Panc1 (cell line): ENCODE results near the gene ATIC. TPM values are rescaled to one million over a fixed set of nuclear protein-coding genes. Genes with fewer than 3 reads are reported as not detected.

Source experiments
- ATAC-seq: fragments of 200-7000 bp; cut with Tn5 transposase; 2 replicates; pipeline ENCODE4 v1.9.1; 2020; ENCODE audit warnings: mild to moderate bottlenecking, moderate library complexity
- BruUV-seq: library from RNA; stranded (reverse); fragments of 400-500 nt; replicated peaks from 2 replicates; lab custom pipeline; 2021; lab: Mats Ljungman, UMichigan
- CTCF ChIA-PET: fragments of 300-600 bp; sonication (Branson Sonifier 250); formaldehyde crosslinking; loops from one replicate; lab custom pipeline; 2022; ENCODE audit warnings: antibody characterized with exemption; lab: Charles Lee
- POLR2A ChIA-PET: fragments of 300-600 bp; sonication (Branson Sonifier 250); formaldehyde crosslinking; loops from one replicate; lab custom pipeline; 2022; ENCODE audit warnings: antibody characterized with exemption; lab: Charles Lee
- DNase-seq: peaks from one replicate; pipeline ENCODE4 v3.0.0-alpha.2; 2010; ENCODE audit warnings: low read depth, low spot score
- H3K27ac ChIP-seq: 2 replicates; pipeline ENCODE4 v1.5.1; 2011; ENCODE audit warnings: mild to moderate bottlenecking, low read length, inconsistent platforms
- H3K27me3 ChIP-seq: fragments of 200-500 bp; sonication (Bioruptor generic); 2 replicates; pipeline ENCODE4 v1.6.0; 2014; ENCODE audit warnings: low read length, inconsistent platforms; ENCODE audit not compliant: control insufficient read depth, insufficient read depth
- H3K36me3 ChIP-seq: fragments of 200-500 bp; sonication (Bioruptor generic); 2 replicates; pipeline ENCODE4 v1.5.1; 2014; ENCODE audit warnings: inconsistent platforms, mild to moderate bottlenecking, low read length, moderate library complexity; ENCODE audit not compliant: control insufficient read depth, insufficient read depth
- H3K4me1 ChIP-seq: 2 replicates; pipeline ENCODE4 v1.5.1; 2011; ENCODE audit warnings: inconsistent platforms, mild to moderate bottlenecking, low read length, moderate library complexity; ENCODE audit not compliant: control insufficient read depth, insufficient read depth
- H3K4me3 ChIP-seq, 2 experiments: 2 replicates each; pipeline ENCODE4 v1.5.1; 2011 to 2012; ENCODE audit warnings: low read depth in 2 of 2, low read length in 2 of 2, mild to moderate bottlenecking in 2 of 2, inconsistent platforms in 1 of 2, moderate library complexity in 1 of 2
- H3K9me3 ChIP-seq: fragments of 200-500 bp; sonication (Bioruptor generic); 2 replicates; pipeline ENCODE4 v1.5.1; 2014; ENCODE audit warnings: low read depth, mild to moderate bottlenecking, inconsistent platforms, low read length, moderate library complexity; ENCODE audit not compliant: control insufficient read depth, insufficient read depth
- POLR2AphosphoS5 ChIP-seq: IDR thresholded peaks from 2 replicates; pipeline ENCODE4 v1.6.1; 2012; ENCODE audit warnings: mild to moderate bottlenecking, low read depth, low read length, moderate library complexity
- SIN3A ChIP-seq: IDR thresholded peaks from 2 replicates; pipeline ENCODE4 v1.6.1; 2012; ENCODE audit warnings: low read depth, mild to moderate bottlenecking, low read length, moderate library complexity, borderline replicate concordance; ENCODE audit not compliant: insufficient read depth
- TCF7L2 ChIP-seq: IDR thresholded peaks from 2 replicates; pipeline ENCODE4 v1.6.1; 2011; ENCODE audit warnings: mild to moderate bottlenecking, low read depth, low read length, inconsistent platforms
- in situ Hi-C: cut with HindIII; loops from 2 replicates; pipeline ENCODE4 v1.10.0; 2016; ENCODE audit warnings: low sequenced_read_pairs, low pct_unique_long_range_greater_than_20kb
- intact Hi-C: fragments of 100-400 bp; cut with micrococcal nuclease; formaldehyde crosslinking; loops from one replicate; pipeline ENCODE4 v1.10.0; 2022; ENCODE audit not compliant: unreplicated experiment
- total RNA-seq: library from RNA; stranded (reverse); gene quantifications from one replicate; pipeline ENCODE4 v1.2.1, GENCODE V29; 2021; ENCODE audit not compliant: unreplicated experiment
- TF ChIP-seq, protein P1 (sequence below), 2 experiments: IDR thresholded peaks; 2 replicates each; pipeline ENCODE4 v1.6.1; 2011 to 2012; ENCODE audit warnings: low read depth in 2 of 2, control low read depth in 1 of 2, low read length in 1 of 2, mild to moderate bottlenecking in 1 of 2, moderate library complexity in 1 of 2; ENCODE audit not compliant: insufficient read depth in 1 of 2
- TF ChIP-seq, protein P2 (sequence below): fragments of 450-650 bp; IDR thresholded peaks from 2 replicates; pipeline ENCODE4 v1.5.1; 2017; ENCODE audit warnings: mild to moderate bottlenecking

Gene ATIC
- total RNA-seq, 1 experiment from 2014 or later = 223 TPM

DNA sequence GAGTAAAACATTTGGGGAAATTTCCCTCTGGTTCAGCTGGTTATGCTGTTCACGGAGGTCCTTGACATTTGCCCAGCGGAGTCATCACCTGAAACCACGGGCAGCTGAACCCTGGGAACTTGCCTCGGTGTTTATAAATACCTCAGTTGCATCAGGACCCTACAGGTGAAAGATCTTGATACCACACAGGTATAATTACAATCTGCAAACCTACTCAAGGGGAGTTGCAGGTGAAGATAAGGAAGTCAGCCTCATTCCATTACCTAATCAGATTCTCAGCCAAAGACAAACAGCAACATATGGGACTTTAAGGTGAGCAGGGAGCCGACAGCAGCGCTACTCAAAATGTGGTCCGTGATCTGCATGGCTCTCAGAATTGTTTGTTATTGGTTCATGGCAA, 37.0 kb upstream of the ATIC start:
- Histone ChIP-seq H3K27ac (no peak overlapping the region), H3K36me3 (no peaks in the 10 kb centered on the region), H3K4me1 (no peaks in the 10 kb centered on the region), H3K9me3 (no peaks in the 10 kb centered on the region), H3K4me3 (no peak overlapping the region), H3K27me3 (no peaks in the 10 kb centered on the region)
- no TSS peak for BruUV-seq
- no peak for ATAC-seq
- ChIA-PET CTCF (no interaction called here), POLR2A (no interaction called here)
- no peak for TF ChIP-seq SIN3A
- TF ChIP-seq TCF7L2 = no peak
- TF ChIP-seq, protein P1, sequence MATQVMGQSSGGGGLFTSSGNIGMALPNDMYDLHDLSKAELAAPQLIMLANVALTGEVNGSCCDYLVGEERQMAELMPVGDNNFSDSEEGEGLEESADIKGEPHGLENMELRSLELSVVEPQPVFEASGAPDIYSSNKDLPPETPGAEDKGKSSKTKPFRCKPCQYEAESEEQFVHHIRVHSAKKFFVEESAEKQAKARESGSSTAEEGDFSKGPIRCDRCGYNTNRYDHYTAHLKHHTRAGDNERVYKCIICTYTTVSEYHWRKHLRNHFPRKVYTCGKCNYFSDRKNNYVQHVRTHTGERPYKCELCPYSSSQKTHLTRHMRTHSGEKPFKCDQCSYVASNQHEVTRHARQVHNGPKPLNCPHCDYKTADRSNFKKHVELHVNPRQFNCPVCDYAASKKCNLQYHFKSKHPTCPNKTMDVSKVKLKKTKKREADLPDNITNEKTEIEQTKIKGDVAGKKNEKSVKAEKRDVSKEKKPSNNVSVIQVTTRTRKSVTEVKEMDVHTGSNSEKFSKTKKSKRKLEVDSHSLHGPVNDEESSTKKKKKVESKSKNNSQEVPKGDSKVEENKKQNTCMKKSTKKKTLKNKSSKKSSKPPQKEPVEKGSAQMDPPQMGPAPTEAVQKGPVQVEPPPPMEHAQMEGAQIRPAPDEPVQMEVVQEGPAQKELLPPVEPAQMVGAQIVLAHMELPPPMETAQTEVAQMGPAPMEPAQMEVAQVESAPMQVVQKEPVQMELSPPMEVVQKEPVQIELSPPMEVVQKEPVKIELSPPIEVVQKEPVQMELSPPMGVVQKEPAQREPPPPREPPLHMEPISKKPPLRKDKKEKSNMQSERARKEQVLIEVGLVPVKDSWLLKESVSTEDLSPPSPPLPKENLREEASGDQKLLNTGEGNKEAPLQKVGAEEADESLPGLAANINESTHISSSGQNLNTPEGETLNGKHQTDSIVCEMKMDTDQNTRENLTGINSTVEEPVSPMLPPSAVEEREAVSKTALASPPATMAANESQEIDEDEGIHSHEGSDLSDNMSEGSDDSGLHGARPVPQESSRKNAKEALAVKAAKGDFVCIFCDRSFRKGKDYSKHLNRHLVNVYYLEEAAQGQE (IDR thresholded peaks at IDR 0.05; ENCODE audit: insufficient read depth in 1 of 2, low read depth in 2 of 2, low read length in 1 of 2) = no peak
- TF ChIP-seq, protein P2, sequence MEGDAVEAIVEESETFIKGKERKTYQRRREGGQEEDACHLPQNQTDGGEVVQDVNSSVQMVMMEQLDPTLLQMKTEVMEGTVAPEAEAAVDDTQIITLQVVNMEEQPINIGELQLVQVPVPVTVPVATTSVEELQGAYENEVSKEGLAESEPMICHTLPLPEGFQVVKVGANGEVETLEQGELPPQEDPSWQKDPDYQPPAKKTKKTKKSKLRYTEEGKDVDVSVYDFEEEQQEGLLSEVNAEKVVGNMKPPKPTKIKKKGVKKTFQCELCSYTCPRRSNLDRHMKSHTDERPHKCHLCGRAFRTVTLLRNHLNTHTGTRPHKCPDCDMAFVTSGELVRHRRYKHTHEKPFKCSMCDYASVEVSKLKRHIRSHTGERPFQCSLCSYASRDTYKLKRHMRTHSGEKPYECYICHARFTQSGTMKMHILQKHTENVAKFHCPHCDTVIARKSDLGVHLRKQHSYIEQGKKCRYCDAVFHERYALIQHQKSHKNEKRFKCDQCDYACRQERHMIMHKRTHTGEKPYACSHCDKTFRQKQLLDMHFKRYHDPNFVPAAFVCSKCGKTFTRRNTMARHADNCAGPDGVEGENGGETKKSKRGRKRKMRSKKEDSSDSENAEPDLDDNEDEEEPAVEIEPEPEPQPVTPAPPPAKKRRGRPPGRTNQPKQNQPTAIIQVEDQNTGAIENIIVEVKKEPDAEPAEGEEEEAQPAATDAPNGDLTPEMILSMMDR = no peak
- no peak for TF ChIP-seq POLR2AphosphoS5
- in situ Hi-C loops (no loop called here), intact Hi-C loops (no loop called here)
- no peak for DNase-seq

DNA sequence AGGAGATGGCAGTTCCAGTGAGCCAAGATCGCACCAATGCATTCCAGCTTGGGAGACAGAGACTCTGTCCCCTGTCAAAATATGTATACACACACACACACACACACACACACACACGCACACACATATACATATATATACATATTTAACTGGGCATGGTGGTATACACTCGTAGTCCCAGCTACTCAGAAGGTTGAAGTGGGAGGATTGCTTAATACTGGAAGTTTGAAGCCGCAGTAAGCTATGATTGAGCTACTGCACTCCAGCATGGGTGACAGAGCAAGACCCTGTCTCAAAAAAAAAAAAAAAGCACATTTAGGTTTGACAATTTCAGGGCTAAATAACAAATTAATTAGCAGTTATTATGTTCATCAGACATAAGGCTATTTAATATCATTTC, 36.0 kb upstream of the ATIC start:
- Histone ChIP-seq H3K4me1 (no peaks in the 10 kb centered on the region), H3K4me3 (no peak overlapping the region), H3K36me3 (no peaks in the 10 kb centered on the region), H3K27me3 (no peaks in the 10 kb centered on the region), H3K9me3 (no peaks in the 10 kb centered on the region), H3K27ac (no peak overlapping the region)
- no TSS peak for BruUV-seq
- in situ Hi-C loops = no loop called here
- ChIA-PET CTCF (no interaction called here), POLR2A (no interaction called here)
- ATAC-seq (no peak), DNase-seq (no peak)
- intact Hi-C loops = no loop called here
- TF ChIP-seq TCF7L2 = no peak
- TF ChIP-seq, protein P1 (IDR thresholded peaks at IDR 0.05; ENCODE audit: insufficient read depth in 1 of 2, low read depth in 2 of 2, low read length in 1 of 2) = no peak
- TF ChIP-seq SIN3A = no peak
- TF ChIP-seq, protein P2 = no peak
- TF ChIP-seq POLR2AphosphoS5 = no peak
